Fibroblast of the aortic adventitia (primary cell): Measurements from ENCODE around the gene MLX. TPM values are rescaled to one million over a fixed set of nuclear protein-coding genes. Genes with fewer than 3 reads are reported as not detected.
A peak's percentile ranks its signal among the peaks of the same experiment; 100 is the strongest.

Experiments
- DNase-seq: peaks from one replicate; pipeline ENCODE4 v3.0.0-alpha.2; 2010; ENCODE audit warnings: low read depth
- H3K4me3 ChIP-seq: 2 replicates; pipeline ENCODE4 v1.5.1; 2011; ENCODE audit warnings: low read depth, mild to moderate bottlenecking, control low read depth, low read length, moderate library complexity
- total RNA-seq: library from RNA; depleted of rRNA; stranded (reverse); fragments of >200 nt; gene quantifications from 2 replicates; pipeline ENCODE4 v1.2.3, GENCODE V29; 2012; ENCODE audit warnings: low replicate concordance
- TF ChIP-seq, protein P1 (sequence below): IDR thresholded peaks from 2 replicates; pipeline ENCODE4 v1.5.1; 2011; ENCODE audit warnings: mild to moderate bottlenecking, low read length, control low read depth, inconsistent platforms; ENCODE audit not compliant: insufficient read depth

MLX gene
- total RNA-seq, 1 donor, result 41.8 TPM

DNA sequence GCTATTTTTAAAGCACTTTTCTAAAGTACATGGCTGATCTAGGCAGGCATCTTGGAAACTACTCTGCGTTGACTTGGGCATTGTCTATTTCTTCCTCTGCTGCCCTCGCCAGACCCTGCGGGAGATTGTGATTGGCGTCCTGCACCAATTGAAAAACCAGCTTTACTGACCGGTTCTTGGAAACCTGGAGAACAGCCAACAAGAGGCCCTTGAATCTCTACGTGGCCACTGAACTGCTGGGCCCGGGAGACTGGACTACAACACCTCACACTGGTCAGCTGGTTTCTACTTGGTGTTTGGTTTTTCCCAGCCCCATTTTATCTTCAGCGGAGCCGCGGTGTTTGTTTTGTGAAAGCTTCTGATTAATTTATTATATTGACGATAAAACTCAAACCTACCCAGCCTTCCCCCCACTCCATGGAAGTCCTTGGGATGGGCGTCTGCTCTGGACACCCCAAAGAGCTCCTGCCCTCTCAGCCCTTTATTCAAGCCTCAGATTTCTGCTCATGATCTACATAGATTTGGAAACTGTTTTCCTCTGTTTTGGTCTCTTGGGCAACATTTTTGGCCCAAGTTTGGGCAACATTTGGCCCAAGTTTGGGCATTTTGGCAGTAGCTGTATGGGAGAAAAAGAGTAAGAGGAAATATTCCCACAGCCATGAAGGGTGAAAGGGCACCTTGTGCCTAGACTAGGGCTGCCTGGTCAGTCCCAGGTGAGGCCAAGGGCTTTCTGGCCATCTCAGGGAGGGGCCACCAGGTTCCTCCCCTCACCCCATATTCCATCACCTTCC lies 4.7 kb downstream of the MLX start:
- TF ChIP-seq, protein P1, sequence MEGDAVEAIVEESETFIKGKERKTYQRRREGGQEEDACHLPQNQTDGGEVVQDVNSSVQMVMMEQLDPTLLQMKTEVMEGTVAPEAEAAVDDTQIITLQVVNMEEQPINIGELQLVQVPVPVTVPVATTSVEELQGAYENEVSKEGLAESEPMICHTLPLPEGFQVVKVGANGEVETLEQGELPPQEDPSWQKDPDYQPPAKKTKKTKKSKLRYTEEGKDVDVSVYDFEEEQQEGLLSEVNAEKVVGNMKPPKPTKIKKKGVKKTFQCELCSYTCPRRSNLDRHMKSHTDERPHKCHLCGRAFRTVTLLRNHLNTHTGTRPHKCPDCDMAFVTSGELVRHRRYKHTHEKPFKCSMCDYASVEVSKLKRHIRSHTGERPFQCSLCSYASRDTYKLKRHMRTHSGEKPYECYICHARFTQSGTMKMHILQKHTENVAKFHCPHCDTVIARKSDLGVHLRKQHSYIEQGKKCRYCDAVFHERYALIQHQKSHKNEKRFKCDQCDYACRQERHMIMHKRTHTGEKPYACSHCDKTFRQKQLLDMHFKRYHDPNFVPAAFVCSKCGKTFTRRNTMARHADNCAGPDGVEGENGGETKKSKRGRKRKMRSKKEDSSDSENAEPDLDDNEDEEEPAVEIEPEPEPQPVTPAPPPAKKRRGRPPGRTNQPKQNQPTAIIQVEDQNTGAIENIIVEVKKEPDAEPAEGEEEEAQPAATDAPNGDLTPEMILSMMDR, result no peak

DNA sequence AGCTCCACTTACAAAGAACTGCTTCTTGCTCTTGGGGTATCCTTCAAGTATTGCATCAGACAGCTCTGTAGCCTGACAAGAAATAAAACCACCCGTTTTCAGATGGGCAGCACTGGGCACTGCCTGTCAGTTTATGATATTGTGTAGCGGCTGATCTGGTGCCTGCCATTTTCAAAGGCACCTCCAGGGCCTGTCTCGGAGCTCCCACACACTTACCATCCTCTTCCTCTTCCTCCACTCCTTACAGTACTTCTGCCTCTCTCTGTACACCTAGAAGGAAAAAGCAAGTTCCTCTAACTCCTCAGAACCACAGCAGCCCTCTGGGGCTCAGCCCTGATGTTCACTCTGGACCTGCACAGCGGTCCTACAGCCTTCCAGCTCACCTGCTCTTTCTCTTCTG lies 6.2 kb downstream of the MLX start:
- no peak overlapping the region for H3K4me3 ChIP-seq
- TF ChIP-seq, protein P1, result no peak
- DNase-seq, result no peak

More for the DNA sequence above, 4.7 kb downstream of the MLX start:
- no peak overlapping the region for H3K4me3 ChIP-seq
- DNase-seq, result peak; percentile 14

DNA sequence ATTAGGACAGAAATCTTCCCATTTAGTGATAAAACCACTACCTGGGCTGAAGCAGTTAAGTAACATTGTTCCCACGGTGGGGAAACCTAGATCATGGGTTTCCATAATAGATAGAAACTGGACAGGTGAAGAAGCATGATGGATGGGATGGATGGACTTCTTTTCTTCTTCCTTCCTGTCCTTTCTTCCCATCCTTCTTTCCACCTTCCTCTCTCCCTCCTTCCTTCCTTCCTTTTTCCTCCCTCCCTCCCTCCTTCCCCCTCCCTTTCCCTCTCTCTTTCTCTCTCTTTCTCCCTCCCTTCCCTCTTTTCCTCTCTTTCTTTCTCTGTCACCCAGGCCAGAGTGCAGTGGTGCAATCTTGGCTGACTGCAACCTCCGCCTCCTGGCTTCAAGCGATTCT lies 7.6 kb downstream of the MLX start:
- DNase-seq, result no peak
- TF ChIP-seq, protein P1, result no peak
- no peak overlapping the region for H3K4me3 ChIP-seq

DNA sequence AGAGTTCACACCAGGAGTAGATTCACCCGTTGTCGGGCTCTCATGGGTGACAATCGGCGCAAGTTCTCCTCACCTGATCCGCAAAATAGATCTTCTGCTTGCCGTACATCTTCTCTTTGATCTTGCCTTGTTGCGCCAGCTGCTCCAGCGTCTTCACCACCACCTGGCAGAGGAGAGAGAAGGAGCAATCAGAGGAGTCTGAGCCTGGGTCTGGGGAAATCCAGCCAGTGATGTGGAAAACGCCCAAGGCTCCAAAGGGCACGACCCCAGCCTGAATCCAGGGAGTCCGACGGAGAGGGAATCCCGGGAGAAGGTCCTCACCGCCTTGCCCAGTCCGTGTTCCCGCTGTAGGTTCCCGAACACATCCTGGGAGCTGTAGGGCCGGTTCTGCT lies 10.2 kb downstream of the MLX start:
- TF ChIP-seq, protein P1, result no peak
- no peak for DNase-seq
- peak overlapping the region; percentile 69 for H3K4me3 ChIP-seq

DNA sequence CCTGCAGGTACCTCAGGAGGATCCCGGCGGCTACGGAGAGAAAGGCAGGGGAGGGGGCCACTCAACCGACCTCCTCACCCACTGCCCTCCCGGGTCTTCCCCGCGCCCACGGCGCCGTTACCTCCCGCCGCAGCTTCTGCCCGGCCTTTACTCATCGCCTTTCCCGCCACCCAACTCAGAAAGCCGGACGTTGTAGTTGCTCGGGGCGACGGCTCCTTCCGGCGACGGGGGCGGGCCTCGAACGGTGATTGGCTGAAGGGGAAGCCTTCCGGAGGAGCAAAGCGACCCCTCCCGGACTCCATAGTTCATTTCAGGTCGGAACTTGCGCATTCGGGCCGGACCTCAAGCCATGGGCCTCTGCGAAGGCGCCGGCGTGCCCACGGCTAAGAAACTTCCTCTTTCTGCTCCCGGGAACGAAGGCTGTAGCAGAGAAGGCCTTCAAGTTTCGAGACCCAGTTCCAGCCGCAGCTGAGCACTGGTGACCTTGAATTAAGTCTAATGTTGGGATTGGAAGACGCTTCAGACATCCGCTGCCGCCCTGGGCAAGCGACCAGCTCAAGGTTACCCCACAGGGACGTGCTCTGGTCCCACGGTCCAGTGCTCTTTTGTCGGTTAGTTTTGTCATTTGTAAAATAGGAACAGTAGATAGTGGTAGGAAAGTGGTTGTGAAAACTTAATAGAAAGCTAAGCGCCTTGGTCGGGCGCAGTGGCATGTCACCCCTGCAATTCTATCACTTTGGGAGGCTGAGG lies 10.8 kb downstream of the MLX start, which contains the start of gene PSMC3IP:
PSMC3IP (minus strand) TSS at position 198 of the 750 bp plus-strand sequence; CDS start at position 155, 43 bp downstream.
- peak; percentile 93 for DNase-seq
- TF ChIP-seq, protein P1, result peak; percentile 42
- peak within 1 kb of the TSS; percentile 75 for H3K4me3 ChIP-seq

DNA sequence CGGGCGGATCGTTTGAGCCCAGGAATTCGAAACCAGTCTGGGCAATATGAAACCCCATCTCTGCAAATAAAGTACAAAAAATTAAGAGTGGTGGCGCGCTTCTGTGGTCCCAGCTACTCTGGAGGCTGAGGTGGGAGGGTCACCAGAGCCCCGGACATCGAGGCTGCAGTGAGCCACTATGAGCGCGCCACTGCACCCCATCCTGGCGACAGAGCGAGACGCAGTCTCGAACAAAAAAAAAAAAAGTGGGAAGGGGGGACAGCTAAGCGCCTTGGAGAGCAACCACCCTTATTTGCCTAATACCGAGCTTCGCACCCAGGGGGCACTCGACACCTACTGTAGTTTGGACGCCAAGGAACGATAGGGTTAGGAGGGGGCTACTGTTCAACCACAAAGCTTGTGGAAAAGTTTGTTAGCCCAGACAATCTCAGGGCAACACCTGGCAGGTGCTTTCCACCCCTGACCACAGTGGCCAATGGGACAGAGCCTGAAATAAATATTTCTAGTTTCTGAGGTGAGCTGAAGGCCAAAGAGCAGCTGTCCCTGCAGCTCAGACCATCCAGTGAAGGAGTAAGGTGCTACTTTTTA lies 11.5 kb downstream of the MLX start:
- H3K4me3 ChIP-seq, result peak overlapping the region; percentile 75
- peak; percentile 77 for DNase-seq
- TF ChIP-seq, protein P1, result peak; percentile 79
